ENCODE results near the gene CTNNA1. TPM values are rescaled to one million over a fixed set of nuclear protein-coding genes. Genes with fewer than 3 reads are reported as not detected.

CTNNA1 gene
- total and polyA plus RNA-seq, 2 experiments from 2014 or later, result 194 to 393 TPM

DNA sequence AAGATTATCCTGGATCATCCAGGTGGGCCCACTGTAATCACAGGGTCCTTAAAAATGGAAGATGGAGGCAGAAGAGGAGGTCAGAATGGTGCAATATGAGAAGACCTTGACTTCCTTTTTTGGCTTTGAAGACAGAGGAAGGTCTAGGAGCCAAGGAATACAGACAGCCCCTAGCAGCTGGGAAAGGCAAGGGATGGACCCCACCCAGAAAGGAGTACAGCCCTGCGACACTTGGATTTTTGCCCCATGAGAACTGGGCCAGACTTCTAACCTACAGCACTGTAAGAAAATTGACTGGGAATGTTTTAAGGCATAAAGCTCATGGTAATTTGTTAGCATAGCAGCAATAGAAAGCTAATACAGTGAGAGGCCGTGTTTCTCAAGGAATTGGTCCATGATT is 188.8 kb downstream of the CTNNA1 start:
- TF ChIP-seq EZH2phosphoT487 (IDR thresholded peaks at IDR 0.05; ENCODE audit: insufficient read depth, low read depth) (no peak), EZH2 (IDR thresholded peaks at IDR 0.05; ENCODE audit: insufficient read depth, poor library complexity, severe bottlenecking) (no peak)
- no peak overlapping the region for H2AFZ ChIP-seq
- H3K4me2 ChIP-seq (ENCODE audit: unreplicated experiment), result no peak overlapping the region
- no peak overlapping the region for H3K4me3 ChIP-seq
- H3K27me3 ChIP-seq (replicated peaks; ENCODE audit: insufficient read depth), result no peaks in the 10 kb centered on the region
- DNase-seq, result no peak
- no peaks in the 10 kb centered on the region for H3K36me3 ChIP-seq (ENCODE audit: low read depth)
- no peaks in the 10 kb centered on the region for H4K20me1 ChIP-seq (ENCODE audit: insufficient read depth)
- H3K79me2 ChIP-seq (ENCODE audit: insufficient read depth), result no peaks in the 10 kb centered on the region
- 86 to 90% methylated on average over 2 of the region's 2 CpGs for WGBS, 2 experiments (ENCODE audit: low coverage in 1 of 2, low lambda C conversion rate in 2 of 2, missing lambda C conversion rate in 2 of 2)
- no peak overlapping the region for H3K9ac ChIP-seq
- H3K4me1 ChIP-seq (ENCODE audit: insufficient read depth), result no peaks in the 10 kb centered on the region
- no peak overlapping the region for H3K27ac ChIP-seq
- no peaks in the 10 kb centered on the region for H3K9me3 ChIP-seq (ENCODE audit: low read depth)
- H3F3A ChIP-seq (ENCODE audit: insufficient read depth), result peaks cover 26% of the 10 kb centered on the region
- in situ Hi-C loops (cut with MboI), result no loop called here
- H3K9me2 ChIP-seq (ENCODE audit: insufficient read depth), result no peaks in the 10 kb centered on the region

- no peaks in the 10 kb centered on the region for H3K27me3 ChIP-seq (replicated peaks; ENCODE audit: insufficient read depth)
- no peak overlapping the region for H3K4me3 ChIP-seq
- in situ Hi-C loops (cut with MboI), result no loop called here
- TF ChIP-seq EZH2 (IDR thresholded peaks at IDR 0.05; ENCODE audit: insufficient read depth, poor library complexity, severe bottlenecking), result no peak
- no peak for TF ChIP-seq EZH2phosphoT487 (IDR thresholded peaks at IDR 0.05; ENCODE audit: insufficient read depth, low read depth)
- H3K36me3 ChIP-seq (ENCODE audit: low read depth), result no peaks in the 10 kb centered on the region
- H3K79me2 ChIP-seq (ENCODE audit: insufficient read depth), result no peaks in the 10 kb centered on the region
- no peak overlapping the region for H2AFZ ChIP-seq
- no peaks in the 10 kb centered on the region for H4K20me1 ChIP-seq (ENCODE audit: insufficient read depth)
- 66 to 67% methylated on average over 3 of the region's 3 CpGs for WGBS, 2 experiments (ENCODE audit: low coverage in 1 of 2, low lambda C conversion rate in 2 of 2, missing lambda C conversion rate in 2 of 2)
- H3K9ac ChIP-seq, result no peak overlapping the region
- H3F3A ChIP-seq (ENCODE audit: insufficient read depth), result peaks cover 26% of the 10 kb centered on the region
- no peaks in the 10 kb centered on the region for H3K9me2 ChIP-seq (ENCODE audit: insufficient read depth)
- no peak overlapping the region for H3K4me2 ChIP-seq (ENCODE audit: unreplicated experiment)
- no peaks in the 10 kb centered on the region for H3K4me1 ChIP-seq (ENCODE audit: insufficient read depth)
- H3K27ac ChIP-seq, result no peak overlapping the region
- DNase-seq, result no peak
- no peaks in the 10 kb centered on the region for H3K9me3 ChIP-seq (ENCODE audit: low read depth)
Observed at GRCh38 chr5:138942861-138943260, 189.6 kb downstream of the CTNNA1 start.

GRCh38 chr5:138943599-138944173 is 190.5 kb downstream of the CTNNA1 start:
- Histone ChIP-seq H3K4me1 (ENCODE audit: insufficient read depth) (no peaks in the 10 kb centered on the region), H3K4me2 (ENCODE audit: unreplicated experiment) (no peak overlapping the region), H3K9ac (no peak overlapping the region), H3K36me3 (ENCODE audit: low read depth) (no peaks in the 10 kb centered on the region), H3K4me3 (no peak overlapping the region), H3F3A (ENCODE audit: insufficient read depth) (peaks cover 24% of the 10 kb centered on the region), H3K9me2 (ENCODE audit: insufficient read depth) (no peaks in the 10 kb centered on the region), H2AFZ (no peak overlapping the region), H3K9me3 (ENCODE audit: low read depth) (no peaks in the 10 kb centered on the region), H4K20me1 (ENCODE audit: insufficient read depth) (no peaks in the 10 kb centered on the region), H3K27ac (no peak overlapping the region), H3K27me3 (replicated peaks; ENCODE audit: insufficient read depth) (no peaks in the 10 kb centered on the region), H3K79me2 (ENCODE audit: insufficient read depth) (no peaks in the 10 kb centered on the region)
- DNase-seq, result no peak
- WGBS, 2 experiments (ENCODE audit: low coverage in 1 of 2, low lambda C conversion rate in 2 of 2, missing lambda C conversion rate in 2 of 2), result 84 to 86% methylated on average over 6 of the region's 6 CpGs
- in situ Hi-C loops (cut with MboI), result no loop called here
- TF ChIP-seq EZH2 (IDR thresholded peaks at IDR 0.05; ENCODE audit: insufficient read depth, poor library complexity, severe bottlenecking) (no peak), EZH2phosphoT487 (IDR thresholded peaks at IDR 0.05; ENCODE audit: insufficient read depth, low read depth) (no peak)

DNA sequence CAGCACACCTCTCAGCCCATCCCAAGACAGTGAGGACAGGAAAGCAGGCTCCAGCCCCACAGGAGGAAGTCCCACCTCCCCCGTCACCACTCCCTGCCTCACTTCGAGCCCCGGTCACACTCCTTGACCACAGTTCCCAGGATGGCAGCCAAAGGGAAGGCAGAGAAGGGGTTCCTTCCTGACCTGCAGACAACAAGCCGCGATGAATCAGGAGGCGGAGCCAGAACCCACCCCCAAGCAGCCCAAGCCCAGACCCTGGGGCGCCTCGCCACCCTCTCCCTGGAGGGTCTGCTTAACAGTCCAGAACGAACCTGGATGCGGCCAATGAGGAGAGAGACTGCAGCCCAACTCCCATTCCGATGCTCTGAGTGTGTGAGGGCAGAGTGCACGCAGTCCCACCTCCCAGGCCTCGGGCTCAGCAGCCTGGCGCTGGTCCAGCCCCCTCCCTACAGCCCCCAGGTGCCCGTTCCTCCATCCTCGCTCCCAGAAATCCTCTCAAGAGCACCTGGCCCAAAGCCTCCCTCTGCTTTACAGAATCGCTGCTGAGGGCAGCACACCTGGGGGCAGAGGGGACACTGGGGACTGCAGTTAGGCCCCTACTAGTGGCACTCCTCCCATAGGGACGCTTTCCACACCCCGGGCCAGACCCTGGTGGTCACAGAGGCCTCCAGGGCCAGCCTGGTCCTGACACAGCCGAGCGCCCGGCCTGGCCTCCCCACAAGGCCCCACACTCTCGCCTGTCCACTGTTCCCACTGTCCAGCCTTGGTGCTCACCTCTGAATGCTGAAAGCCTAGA is 191.5 kb downstream of the CTNNA1 start:
- TF ChIP-seq EZH2phosphoT487 (IDR thresholded peaks at IDR 0.05; ENCODE audit: insufficient read depth, low read depth) (no peak), EZH2 (IDR thresholded peaks at IDR 0.05; ENCODE audit: insufficient read depth, poor library complexity, severe bottlenecking) (no peak)
- no peaks in the 10 kb centered on the region for H3K79me2 ChIP-seq (ENCODE audit: insufficient read depth)
- H3K9ac ChIP-seq, result no peak overlapping the region
- WGBS, 2 experiments (ENCODE audit: low coverage in 1 of 2, low lambda C conversion rate in 2 of 2, missing lambda C conversion rate in 2 of 2), result 79 to 81% methylated on average over 20 to 23 of the region's 23 CpGs
- H3K9me3 ChIP-seq (ENCODE audit: low read depth), result no peaks in the 10 kb centered on the region
- DNase-seq, result no peak
- no peaks in the 10 kb centered on the region for H3K9me2 ChIP-seq (ENCODE audit: insufficient read depth)
- H3K4me2 ChIP-seq (ENCODE audit: unreplicated experiment), result no peak overlapping the region
- H3K4me3 ChIP-seq, result no peak overlapping the region
- peaks cover 13% of the 10 kb centered on the region for H3F3A ChIP-seq (ENCODE audit: insufficient read depth)
- H2AFZ ChIP-seq, result no peak overlapping the region
- in situ Hi-C loops (cut with MboI), result no loop called here
- H4K20me1 ChIP-seq (ENCODE audit: insufficient read depth), result no peaks in the 10 kb centered on the region
- H3K27me3 ChIP-seq (replicated peaks; ENCODE audit: insufficient read depth), result no peaks in the 10 kb centered on the region
- H3K4me1 ChIP-seq (ENCODE audit: insufficient read depth), result no peaks in the 10 kb centered on the region
- H3K36me3 ChIP-seq (ENCODE audit: low read depth), result no peaks in the 10 kb centered on the region
- H3K27ac ChIP-seq, result no peak overlapping the region
